Measurements from ENCODE around the gene SLC34A3. TPM values are rescaled to one million over a fixed set of nuclear protein-coding genes. Genes with fewer than 3 reads are reported as not detected.

The SLC34A3 gene
- total RNA-seq, 1 experiment from 2014 or later, result 0.13 TPM

DNA sequence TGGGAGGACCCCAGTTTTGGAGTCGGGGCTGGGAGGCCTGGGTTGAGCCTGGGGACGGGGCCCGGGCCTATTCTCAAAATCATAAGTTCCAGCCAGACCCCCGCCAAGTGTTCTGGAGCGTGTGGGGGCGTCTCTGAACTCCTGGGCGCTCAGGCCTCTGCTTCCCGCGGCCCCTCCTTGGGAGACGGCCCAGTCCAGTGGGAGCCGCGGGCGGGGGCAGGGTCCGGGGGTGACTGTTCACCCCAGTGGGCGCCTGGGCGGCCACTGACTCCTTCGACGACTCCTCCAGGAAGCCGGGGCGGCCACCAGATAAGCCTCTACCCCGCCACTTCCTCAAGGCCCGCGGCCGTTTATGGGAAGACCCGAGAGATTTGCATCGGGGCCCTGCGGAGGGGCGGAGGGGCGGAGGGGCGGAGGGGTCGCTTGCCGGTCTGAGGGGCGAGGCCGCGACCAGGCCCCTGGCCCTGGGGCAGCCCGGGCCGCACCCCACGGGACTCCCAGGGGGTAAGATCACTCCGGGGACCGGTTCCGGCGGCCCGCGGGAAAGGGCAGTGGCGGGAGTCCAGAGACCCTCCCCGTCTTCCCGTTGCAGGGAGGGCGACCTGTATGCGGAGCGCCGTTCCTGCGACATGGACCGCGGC lies 47.5 kb downstream of the SLC34A3 start:
- peaks cover 15% of the 10 kb centered on the region for H3K27me3 Mint-ChIP-seq (ENCODE audit: low read depth)

DNA sequence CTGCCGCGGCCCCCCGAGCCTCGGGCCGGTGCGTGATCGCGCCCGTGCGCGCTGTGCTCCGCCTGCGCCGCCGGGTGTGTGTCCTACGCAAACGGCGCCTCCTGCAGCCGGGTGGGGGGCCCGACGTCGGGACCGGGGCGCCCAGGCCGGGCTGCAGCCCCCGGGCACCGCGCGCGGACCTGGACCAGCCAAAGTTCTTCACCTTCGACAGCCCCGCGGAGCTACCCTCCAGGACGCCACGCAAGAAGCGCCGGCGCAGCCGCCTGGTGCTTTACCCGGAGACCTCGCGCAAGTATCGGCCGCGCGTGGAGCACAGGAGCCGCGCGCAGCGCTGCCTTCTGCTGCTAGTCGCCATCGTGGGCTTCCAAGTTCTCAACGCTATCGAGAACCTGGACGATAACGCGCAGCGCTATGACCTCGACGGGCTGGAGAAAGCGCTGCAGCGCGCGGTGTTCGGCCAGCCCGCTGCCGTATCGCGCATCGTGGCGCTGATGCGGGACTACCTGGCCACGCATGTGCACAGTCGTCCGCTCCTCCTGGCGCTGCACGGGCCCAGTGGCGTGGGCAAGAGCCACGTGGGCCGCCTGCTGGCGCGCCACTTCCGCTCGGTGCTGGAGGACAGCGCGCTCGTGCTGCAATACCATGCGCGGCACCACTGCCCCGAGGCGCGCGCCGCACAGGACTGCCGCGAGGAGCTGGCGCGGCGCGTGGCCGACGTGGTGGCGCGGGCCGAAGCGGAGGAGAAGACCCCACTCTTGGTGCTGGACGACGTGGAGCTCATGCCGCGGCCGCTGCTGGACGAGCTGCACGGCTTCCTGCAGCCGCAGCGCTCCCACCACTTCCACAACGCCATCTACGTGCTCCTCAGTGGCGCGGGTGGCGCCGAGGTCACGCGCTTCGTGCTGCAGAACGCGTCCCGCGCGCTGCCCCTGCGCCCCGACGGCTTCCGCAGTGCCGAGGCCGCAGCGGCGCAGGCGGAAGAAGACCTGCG lies 48.3 kb downstream of the SLC34A3 start:
- Mint-ChIP-seq H3K27me3 (ENCODE audit: low read depth) (peaks cover 19% of the 10 kb centered on the region), H3K4me3 (no peak overlapping the region), H3K36me3 (no peaks in the 10 kb centered on the region), H3K4me1 (peaks cover 21% of the 10 kb centered on the region), H3K27ac (no peak overlapping the region), H3K9me3 (no peaks in the 10 kb centered on the region)
- TF ChIP-seq GABPB1 (CRISPR knock-in tag; IDR thresholded peaks at IDR 0.05) (no peak), SMAD3 (CRISPR knock-in tag; IDR thresholded peaks at IDR 0.05; ENCODE audit: borderline replicate concordance) (no peak), NR3C1 (CRISPR knock-in tag; conservative IDR thresholded peaks at IDR 0.05; ENCODE audit: low read depth) (no peak), NR2C2 (CRISPR knock-in tag; IDR thresholded peaks at IDR 0.05) (no peak), ZNF671 (CRISPR knock-in tag; IDR thresholded peaks at IDR 0.05) (no peak), TP53 (CRISPR knock-in tag; IDR thresholded peaks at IDR 0.05) (no peak), CREM (CRISPR knock-in tag; IDR thresholded peaks at IDR 0.05) (no peak), ZNF396 (CRISPR knock-in tag; IDR thresholded peaks at IDR 0.05; ENCODE audit: borderline replicate concordance) (no peak), GTF2I (CRISPR knock-in tag; conservative IDR thresholded peaks at IDR 0.05) (no peak), MXD4 (CRISPR knock-in tag; IDR thresholded peaks at IDR 0.05; ENCODE audit: borderline replicate concordance) (no peak), HMGA2 (CRISPR knock-in tag; IDR thresholded peaks at IDR 0.05) (no peak), OVOL2 (CRISPR knock-in tag; IDR thresholded peaks at IDR 0.05; ENCODE audit: borderline replicate concordance) (no peak), ZNF121 (CRISPR knock-in tag; IDR thresholded peaks at IDR 0.05) (no peak), ZNF138 (CRISPR knock-in tag; conservative IDR thresholded peaks at IDR 0.05) (no peak), ZNF263 (CRISPR knock-in tag; IDR thresholded peaks at IDR 0.05; ENCODE audit: low read depth) (no peak)
- TF ChIP-seq, protein P1, sequence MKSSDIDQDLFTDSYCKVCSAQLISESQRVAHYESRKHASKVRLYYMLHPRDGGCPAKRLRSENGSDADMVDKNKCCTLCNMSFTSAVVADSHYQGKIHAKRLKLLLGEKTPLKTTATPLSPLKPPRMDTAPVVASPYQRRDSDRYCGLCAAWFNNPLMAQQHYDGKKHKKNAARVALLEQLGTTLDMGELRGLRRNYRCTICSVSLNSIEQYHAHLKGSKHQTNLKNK (CRISPR knock-in tag; IDR thresholded peaks at IDR 0.05), result no peak
- TF ChIP-seq, protein P2, sequence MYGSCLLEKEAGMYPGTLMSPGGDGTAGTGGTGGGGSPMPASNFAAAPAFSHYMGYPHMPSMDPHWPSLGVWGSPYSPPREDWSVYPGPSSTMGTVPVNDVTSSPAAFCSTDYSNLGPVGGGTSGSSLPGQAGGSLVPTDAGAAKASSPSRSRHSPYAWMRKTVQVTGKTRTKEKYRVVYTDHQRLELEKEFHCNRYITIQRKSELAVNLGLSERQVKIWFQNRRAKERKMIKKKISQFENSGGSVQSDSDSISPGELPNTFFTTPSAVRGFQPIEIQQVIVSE (CRISPR knock-in tag; IDR thresholded peaks at IDR 0.05; ENCODE audit: borderline replicate concordance), result no peak
- TF ChIP-seq, protein P3, sequence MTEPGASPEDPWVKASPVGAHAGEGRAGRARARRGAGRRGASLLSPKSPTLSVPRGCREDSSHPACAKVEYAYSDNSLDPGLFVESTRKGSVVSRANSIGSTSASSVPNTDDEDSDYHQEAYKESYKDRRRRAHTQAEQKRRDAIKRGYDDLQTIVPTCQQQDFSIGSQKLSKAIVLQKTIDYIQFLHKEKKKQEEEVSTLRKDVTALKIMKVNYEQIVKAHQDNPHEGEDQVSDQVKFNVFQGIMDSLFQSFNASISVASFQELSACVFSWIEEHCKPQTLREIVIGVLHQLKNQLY (CRISPR knock-in tag; IDR thresholded peaks at IDR 0.05), result no peak
- TF ChIP-seq, protein P4, sequence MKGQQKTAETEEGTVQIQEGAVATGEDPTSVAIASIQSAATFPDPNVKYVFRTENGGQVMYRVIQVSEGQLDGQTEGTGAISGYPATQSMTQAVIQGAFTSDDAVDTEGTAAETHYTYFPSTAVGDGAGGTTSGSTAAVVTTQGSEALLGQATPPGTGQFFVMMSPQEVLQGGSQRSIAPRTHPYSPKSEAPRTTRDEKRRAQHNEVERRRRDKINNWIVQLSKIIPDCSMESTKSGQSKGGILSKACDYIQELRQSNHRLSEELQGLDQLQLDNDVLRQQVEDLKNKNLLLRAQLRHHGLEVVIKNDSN (CRISPR knock-in tag; IDR thresholded peaks at IDR 0.05), result no peak
- TF ChIP-seq, protein P5, sequence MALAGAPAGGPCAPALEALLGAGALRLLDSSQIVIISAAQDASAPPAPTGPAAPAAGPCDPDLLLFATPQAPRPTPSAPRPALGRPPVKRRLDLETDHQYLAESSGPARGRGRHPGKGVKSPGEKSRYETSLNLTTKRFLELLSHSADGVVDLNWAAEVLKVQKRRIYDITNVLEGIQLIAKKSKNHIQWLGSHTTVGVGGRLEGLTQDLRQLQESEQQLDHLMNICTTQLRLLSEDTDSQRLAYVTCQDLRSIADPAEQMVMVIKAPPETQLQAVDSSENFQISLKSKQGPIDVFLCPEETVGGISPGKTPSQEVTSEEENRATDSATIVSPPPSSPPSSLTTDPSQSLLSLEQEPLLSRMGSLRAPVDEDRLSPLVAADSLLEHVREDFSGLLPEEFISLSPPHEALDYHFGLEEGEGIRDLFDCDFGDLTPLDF (CRISPR knock-in tag; IDR thresholded peaks at IDR 0.05), result no peak
- DNase-seq (ENCODE audit: low spot score), result no peak
- CTCF ChIA-PET, result interaction anchor here (0.5 to 2.1 kb wide), 7 partner anchors 25 to 266 kb away, joined by 3 to 6 read pairs (median 3); partner anchors contain the start of genes EXD3 and NOXA1
- ATAC-seq, result no peak
- POLR2A ChIA-PET, result interaction anchor here (0.5 kb wide), 1 partner anchor 691 kb away, joined by 4 read pairs; no protein-coding TSS in a partner anchor

More for the DNA sequence above, 47.5 kb downstream of the SLC34A3 start:
- CTCF ChIA-PET, result interaction anchor here (0.7 to 2.7 kb wide), 14 partner anchors 9 to 231 kb away, joined by 3 to 30 read pairs (median 6); partner anchors contain the start of genes ENTPD8, EXD3, NELFB and NOXA1
- H3K36me3 Mint-ChIP-seq, result no peaks in the 10 kb centered on the region
- DNase-seq (ENCODE audit: low spot score), result peak; percentile 48
- peaks cover 24% of the 10 kb centered on the region for H3K4me1 Mint-ChIP-seq
- H3K9me3 Mint-ChIP-seq, result no peaks in the 10 kb centered on the region
- ATAC-seq, result no peak
- peak overlapping the region; percentile 62 for H3K4me3 Mint-ChIP-seq
- POLR2A ChIA-PET, result interaction anchor here (2.0 kb wide), 1 partner anchor 38 kb away, joined by 12 read pairs; the partner anchor contains the start of gene TUBB4B
- TF ChIP-seq ZNF121 (CRISPR knock-in tag; IDR thresholded peaks at IDR 0.05) (no peak), SMAD4 (CRISPR knock-in tag; IDR thresholded peaks at IDR 0.05) (no peak), ZNF396 (CRISPR knock-in tag; IDR thresholded peaks at IDR 0.05; ENCODE audit: borderline replicate concordance) (no peak), HMGA2 (CRISPR knock-in tag; IDR thresholded peaks at IDR 0.05) (no peak), ZNF219 (CRISPR knock-in tag; IDR thresholded peaks at IDR 0.05; ENCODE audit: borderline replicate concordance) (no peak), IRF2 (CRISPR knock-in tag; IDR thresholded peaks at IDR 0.05; ENCODE audit: borderline replicate concordance, low read depth) (no peak), MYBL2 (CRISPR knock-in tag; IDR thresholded peaks at IDR 0.05) (no peak), PRRX2 (CRISPR knock-in tag; IDR thresholded peaks at IDR 0.05) (no peak)
- TF ChIP-seq, protein P6, sequence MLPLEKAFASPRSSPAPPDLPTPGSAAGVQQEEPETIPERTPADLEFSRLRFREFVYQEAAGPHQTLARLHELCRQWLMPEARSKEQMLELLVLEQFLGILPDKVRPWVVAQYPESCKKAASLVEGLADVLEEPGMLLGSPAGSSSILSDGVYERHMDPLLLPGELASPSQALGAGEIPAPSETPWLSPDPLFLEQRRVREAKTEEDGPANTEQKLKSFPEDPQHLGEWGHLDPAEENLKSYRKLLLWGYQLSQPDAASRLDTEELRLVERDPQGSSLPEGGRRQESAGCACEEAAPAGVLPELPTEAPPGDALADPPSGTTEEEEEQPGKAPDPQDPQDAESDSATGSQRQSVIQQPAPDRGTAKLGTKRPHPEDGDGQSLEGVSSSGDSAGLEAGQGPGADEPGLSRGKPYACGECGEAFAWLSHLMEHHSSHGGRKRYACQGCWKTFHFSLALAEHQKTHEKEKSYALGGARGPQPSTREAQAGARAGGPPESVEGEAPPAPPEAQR (CRISPR knock-in tag; IDR thresholded peaks at IDR 0.05), result no peak
- no peak overlapping the region for H3K27ac Mint-ChIP-seq

All from WTC11 (cell line).